Urothelium cell line (cell line): ENCODE data around the gene CNGA1.
A peak's percentile ranks its signal among the peaks of the same experiment; 100 is the strongest.

ENCODE experiments used
- DNase-seq: peaks from one replicate; pipeline ENCODE4 v3.0.0; 2011; ENCODE audit warnings: low spot score, mixed read lengths
- FAIRE-seq: peaks from 2 replicates; lab custom pipeline; 2011; peaks lifted over from hg19 to GRCh38; lab: Jason Lieb, UNC

CNGA1 gene

DNA sequence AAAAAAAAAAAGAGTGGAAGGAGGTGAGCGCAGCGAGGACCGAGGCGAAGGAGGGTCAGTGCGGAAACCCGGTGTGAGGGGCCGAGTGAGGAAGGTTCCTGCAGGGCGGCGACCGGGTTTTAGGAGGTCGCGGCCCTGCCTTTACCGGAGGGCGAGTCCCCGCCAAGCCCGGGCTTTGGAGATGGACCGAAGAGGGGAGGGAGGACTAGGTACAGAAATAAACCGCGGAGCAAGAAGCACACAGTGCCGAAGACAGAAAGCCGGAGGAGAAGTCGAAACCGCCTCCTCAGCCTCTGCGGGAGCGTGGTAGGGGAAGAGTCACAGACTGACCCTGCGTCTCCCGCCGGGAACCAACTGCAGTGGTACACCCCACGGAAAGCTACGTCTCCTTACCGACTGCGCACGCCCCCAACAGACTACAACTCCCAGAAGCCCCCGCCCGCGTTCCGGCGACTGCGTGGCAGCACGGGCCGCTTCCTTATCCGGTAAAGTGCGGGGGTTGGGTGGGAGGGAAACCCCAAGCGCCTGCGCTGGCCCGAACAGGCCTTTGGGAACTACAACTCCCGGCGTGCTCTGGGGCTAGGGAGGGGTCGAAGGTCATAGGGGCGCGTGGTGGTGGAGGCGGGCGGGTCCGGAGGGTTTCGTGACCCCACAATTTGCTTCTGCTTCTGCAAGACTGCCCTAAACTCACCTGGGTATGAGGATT lies 102.1 kb downstream of the CNGA1 start, which contains the start of gene NFXL1:
TSS of gene NFXL1 (minus strand) at position 364 of the 706 bp plus-strand sequence. CDS start 380 bp downstream, outside the sequence.
- FAIRE-seq (peak; percentile 48), DNase-seq (peak; percentile 99)

- FAIRE-seq (no peak), DNase-seq (peak; percentile 53)
These were observed 102.6 kb downstream of the CNGA1 start for GRCh38 chr4:47913861-47914219.

GRCh38 chr4:47913330-47913729 lies 103.2 kb downstream of the CNGA1 start:
- FAIRE-seq (no peak), DNase-seq (no peak)

DNA sequence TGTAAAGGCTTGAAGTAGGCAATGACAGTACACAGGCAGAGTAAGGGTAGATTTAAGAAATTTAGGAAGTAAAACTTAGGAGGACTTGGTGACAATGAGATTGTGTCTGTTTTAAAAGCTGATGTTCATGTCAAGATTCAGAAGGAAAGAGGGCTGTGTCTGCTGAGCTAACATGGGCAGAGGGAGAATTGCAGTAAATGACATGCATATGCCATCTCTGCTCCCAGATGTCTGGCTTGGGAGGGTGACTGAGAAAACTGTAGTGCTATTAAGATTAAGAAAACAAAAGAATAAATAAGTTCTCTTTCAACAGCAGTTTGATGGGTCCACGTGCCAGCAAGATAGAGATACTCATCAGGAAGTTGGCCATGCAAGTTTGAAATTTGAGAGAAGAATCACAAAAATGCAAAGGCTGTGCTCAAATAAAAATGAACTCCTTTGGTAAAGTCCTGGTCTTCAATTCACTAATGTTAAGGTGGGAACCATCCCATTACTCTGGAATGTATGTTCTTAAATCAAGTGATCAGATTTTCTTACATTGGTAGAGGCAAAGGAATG lies 109.3 kb downstream of the CNGA1 start:
- no peak for DNase-seq
- FAIRE-seq: no peak

DNA sequence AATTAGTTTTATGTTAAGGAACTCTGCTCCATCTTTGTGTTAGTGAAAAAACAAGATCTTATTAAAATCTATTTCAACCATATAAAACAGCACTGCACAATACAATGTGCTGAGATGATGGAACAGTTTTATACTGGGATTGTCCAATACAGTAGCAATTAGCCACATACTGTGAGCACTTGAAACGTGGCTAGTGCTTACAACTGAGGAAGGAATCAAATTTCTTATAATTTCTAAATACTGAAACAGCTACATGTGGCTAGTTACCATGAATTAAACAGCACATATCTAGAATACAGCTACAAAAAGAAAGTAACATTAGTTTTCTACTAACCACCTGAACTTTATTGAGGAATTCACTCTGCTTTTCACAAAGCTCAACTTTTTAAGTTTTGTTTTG lies 116.8 kb downstream of the CNGA1 start:
- FAIRE-seq (no peak), DNase-seq (no peak)

- DNase-seq (no peak), FAIRE-seq (no peak)
These were observed 124.6 kb downstream of the CNGA1 start for GRCh38 chr4:47891928-47892327.
